Kidney (tissue), 14 donors: ENCODE results near the gene MAP2K3. TPM values are rescaled to one million over a fixed set of nuclear protein-coding genes. Genes with fewer than 3 reads are reported as not detected.

ENCODE experiments used
- DNase-seq, 5 donors: peaks; one replicate each; pipeline ENCODE4 v3.0.0-alpha.2; 2013 to 2020
- FAIRE-seq: peaks from 2 replicates; lab custom pipeline; 2012; peaks lifted over from hg19 to GRCh38; lab: Jason Lieb, UNC
- H3K27ac ChIP-seq, 2 donors: one replicate each; pipeline ENCODE4 v1.7.0; 2013; ENCODE audit warnings: low read depth in 2 of 2, low read length in 2 of 2, inconsistent platforms in 1 of 2
- H3K27me3 ChIP-seq: one replicate; pipeline ENCODE4 v1.7.1; 2013; ENCODE audit warnings: low read length, inconsistent platforms; ENCODE audit not compliant: control insufficient read depth, insufficient read depth
- H3K36me3 ChIP-seq, 3 donors: one replicate each; pipeline versions ENCODE4 v1.7.0 to v1.7.1; 2013; ENCODE audit warnings: low read length in 3 of 3, control low read depth in 1 of 3, inconsistent platforms in 1 of 3; ENCODE audit not compliant: insufficient read depth in 3 of 3, control insufficient read depth in 2 of 3
- H3K4me1 ChIP-seq, 3 donors: one replicate each; pipeline versions ENCODE4 v1.7.0 to v1.7.1; 2013; ENCODE audit warnings: low read length in 3 of 3, inconsistent platforms in 1 of 3, low read depth in 1 of 3; ENCODE audit not compliant: control insufficient read depth in 2 of 3, insufficient read depth in 2 of 3
- H3K4me3 ChIP-seq, 3 donors: one replicate each; pipeline versions ENCODE4 v1.7.0 to v1.8.1; 2013; ENCODE audit warnings: low read length in 3 of 3, control low read depth in 1 of 3, inconsistent platforms in 1 of 3
- H3K9ac ChIP-seq, 3 donors: one replicate each; pipeline versions ENCODE4 v1.7.0 to v1.7.1; 2013; ENCODE audit warnings: low read length in 3 of 3, control low read depth in 1 of 3, inconsistent platforms in 1 of 3
- H3K9me3 ChIP-seq, 3 donors: one replicate each; pipeline versions ENCODE4 v1.7.0 to v1.7.1; 2013; ENCODE audit warnings: low read length in 3 of 3, control low read depth in 1 of 3, inconsistent platforms in 1 of 3; ENCODE audit not compliant: control insufficient read depth in 2 of 3, insufficient read depth in 1 of 3
- intact Hi-C: fragments of 100-400 bp; cut with DNase I; formaldehyde crosslinking; loops from one replicate; pipeline ENCODE4 v1.11.1; 2022
- polyA plus RNA-seq: library from polyadenylated mRNA; stranded (reverse); fragments of 350-450 nt; fragmentation: Illumina TruSeq; extraction: RNeasy Lipid Tissue Mini Kit (QIAGEN cat#74804); gene quantifications from one replicate; pipeline ENCODE4 v1.2.3, GENCODE V29; 2014; ENCODE audit warnings: low read depth, low replicate concordance; ENCODE audit not compliant: insufficient read depth
- total RNA-seq: library from RNA; stranded (reverse); fragmentation: NEBNext Ultra II Directional; extraction: Animal tissue kit (Norgen Biotek cat#: 25700); gene quantifications from one replicate; pipeline ENCODE4 v1.2.1, GENCODE V29; 2021
- TF ChIP-seq, protein P1 (sequence below): IDR thresholded peaks from 3 replicates; pipeline ENCODE4 v1.5.1; 2012; ENCODE audit warnings: mild to moderate bottlenecking, moderate library complexity, borderline replicate concordance; ENCODE audit not compliant: insufficient read depth; ENCODE audit errors: extremely low read depth
- donor health status: control.
- donor health status: control.
- donor health status: control.
- donor health status: control.
- donor health status: control.
- donor health status: DM: yes; HTN: yes; CAD: no.
- donor health status: Normal renal cell carcinoma (clear cell type).

MAP2K3 gene
- total and polyA plus RNA-seq, 2 donors from 2014 or later: 40.1 to 44.0 TPM

DNA sequence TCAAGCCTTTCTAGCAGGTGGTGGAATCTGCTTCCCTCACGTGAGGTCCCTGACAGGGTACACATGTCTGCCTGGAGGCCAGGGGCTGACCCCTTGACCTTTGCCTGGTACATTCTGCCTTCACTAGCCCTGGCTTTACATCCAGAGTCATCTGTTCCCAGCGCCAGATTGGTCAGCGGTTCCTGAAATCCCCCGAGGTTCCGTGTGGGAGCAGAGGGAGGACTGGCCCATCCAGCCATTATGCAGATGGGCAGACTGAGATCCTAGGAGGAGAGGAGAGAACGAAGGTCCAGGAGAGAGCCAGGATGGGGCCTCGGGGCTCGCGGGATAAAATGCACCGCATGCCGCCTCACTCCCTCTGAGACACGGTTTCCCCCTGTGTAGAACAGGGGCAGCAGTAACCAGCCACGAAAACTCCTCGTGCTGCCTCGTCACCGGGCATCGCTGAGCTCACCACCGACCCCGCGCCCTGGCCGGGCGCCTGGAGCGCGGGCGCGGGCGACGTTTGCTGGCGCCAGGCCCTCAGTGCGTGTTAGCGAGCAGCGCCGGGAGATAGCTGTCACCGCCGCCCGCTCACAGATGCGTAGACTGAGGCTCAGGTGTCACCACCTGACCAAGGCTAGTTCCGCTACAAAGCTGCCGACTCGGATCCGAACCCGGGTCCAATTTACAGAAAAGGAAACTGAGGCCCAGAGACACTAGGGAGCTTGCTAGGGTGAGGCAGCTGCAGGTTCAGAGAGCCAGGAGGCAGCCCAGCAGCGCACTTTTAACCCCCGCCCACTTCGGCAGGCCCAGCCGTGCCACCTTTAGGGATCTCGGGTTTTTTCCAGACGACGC, 811 bp upstream of the MAP2K3 start:
- TF ChIP-seq, protein P1, sequence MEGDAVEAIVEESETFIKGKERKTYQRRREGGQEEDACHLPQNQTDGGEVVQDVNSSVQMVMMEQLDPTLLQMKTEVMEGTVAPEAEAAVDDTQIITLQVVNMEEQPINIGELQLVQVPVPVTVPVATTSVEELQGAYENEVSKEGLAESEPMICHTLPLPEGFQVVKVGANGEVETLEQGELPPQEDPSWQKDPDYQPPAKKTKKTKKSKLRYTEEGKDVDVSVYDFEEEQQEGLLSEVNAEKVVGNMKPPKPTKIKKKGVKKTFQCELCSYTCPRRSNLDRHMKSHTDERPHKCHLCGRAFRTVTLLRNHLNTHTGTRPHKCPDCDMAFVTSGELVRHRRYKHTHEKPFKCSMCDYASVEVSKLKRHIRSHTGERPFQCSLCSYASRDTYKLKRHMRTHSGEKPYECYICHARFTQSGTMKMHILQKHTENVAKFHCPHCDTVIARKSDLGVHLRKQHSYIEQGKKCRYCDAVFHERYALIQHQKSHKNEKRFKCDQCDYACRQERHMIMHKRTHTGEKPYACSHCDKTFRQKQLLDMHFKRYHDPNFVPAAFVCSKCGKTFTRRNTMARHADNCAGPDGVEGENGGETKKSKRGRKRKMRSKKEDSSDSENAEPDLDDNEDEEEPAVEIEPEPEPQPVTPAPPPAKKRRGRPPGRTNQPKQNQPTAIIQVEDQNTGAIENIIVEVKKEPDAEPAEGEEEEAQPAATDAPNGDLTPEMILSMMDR: no peak
- no peak for FAIRE-seq
- DNase-seq: peak in 3 of 5 donors; percentile 35 to 81 (median 77)
- Histone ChIP-seq H3K9me3 (no peaks in the 10 kb centered on the region), H3K36me3 (no peaks in the 10 kb centered on the region), H3K27me3 (no peaks in the 10 kb centered on the region), H3K4me3 (peak overlapping the region; percentile 40 to 61 (median 44)), H3K27ac (no peak overlapping the region), H3K9ac (peak overlapping the region in 2 of 3 donors; percentile 2 to 59), H3K4me1 (peaks cover 8 to 27% (median 19%) of the 10 kb centered on the region in 3 donors)
- intact Hi-C loops: no loop called here

DNA sequence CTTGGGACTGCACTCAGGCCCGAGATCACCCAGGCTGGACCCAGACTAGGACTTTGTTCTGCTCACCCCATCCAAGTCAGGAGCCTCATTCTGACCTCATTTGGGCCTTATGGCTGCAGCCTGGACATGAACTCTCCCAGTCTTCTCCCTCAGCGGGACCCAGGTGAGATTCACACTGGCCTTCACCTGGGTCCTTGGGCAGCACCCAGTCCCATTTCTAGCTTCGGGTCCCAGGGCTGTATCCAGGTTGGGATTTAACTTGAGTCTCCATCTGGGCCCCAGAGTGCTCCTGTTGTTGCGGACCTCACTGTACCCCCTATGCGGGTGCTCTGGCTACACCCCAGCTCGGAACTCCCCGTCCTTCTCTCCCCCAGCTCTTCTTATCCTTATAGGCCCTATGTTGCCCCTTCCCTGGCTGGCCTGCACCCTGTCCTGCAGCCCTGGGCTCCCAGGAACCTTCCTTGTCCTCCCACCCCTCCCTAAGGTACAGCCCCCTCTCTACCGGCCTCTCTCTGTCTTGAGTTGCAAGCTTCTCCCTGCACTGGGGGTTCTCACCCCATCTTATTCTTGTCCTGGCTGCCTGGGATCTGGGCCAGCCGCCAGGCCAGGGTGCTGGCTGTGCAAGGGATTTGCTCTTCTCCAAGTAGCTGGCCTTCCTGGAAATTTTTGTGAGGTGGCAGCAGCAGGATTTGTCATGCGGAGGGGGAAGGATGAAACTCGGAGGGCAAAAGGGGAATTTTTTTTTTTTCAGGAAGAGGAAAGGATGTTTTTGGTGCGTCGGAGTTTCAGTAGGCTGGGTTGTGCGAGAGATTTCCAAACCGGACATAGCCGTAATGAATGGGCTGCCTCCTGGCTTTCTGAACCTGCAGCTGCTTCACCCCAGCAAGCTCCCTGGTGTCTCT, 904 bp downstream of the MAP2K3 start:
- Histone ChIP-seq H3K27ac (peak overlapping the region; percentile 95 to 99), H3K4me1 (peaks cover 8 to 43% (median 32%) of the 10 kb centered on the region in 3 donors), H3K9ac (peak overlapping the region; percentile 26 to 92 (median 80)), H3K36me3 (no peaks in the 10 kb centered on the region), H3K9me3 (no peaks in the 10 kb centered on the region), H3K27me3 (no peaks in the 10 kb centered on the region), H3K4me3 (peak overlapping the region; percentile 70 to 96 (median 94))
- DNase-seq (peak in 3 of 5 donors; percentile 22 to 78 (median 44)), FAIRE-seq (no peak)
- intact Hi-C loops: no loop called here
- TF ChIP-seq, protein P1: no peak

DNA sequence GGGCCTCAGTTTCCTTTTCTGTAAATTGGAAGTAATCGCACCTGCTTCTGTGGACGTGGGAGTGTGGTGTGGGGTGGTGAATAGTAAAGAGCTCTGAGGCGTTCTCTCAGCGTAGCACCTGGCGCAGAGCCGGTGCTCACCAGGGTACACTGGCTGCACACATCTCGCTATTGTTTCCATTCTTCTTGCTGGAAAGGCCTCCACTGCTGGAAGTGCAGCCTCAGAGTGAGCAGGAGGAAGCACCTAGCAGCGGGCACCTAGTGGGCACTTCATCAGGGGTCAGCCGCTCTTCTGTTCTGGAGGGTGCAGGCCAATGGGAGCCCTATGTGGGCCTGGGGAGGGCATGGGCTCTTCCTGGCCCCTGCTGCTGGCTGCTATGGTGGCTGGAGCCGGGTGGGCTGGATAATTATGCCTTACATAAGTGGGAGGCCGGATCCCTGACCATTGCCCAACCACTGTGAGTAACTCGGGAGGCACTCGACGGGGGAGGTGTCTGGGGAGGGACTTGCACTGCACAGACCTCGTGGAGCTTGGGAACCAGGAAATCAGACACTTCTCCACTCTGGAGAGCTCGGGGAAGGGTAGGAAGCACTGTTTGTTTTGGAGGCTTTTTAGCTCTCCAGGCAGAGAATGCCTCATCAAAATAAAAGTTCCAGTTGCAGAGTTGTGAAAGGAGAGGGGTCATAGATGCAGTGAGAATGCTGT, 1.7 kb downstream of the MAP2K3 start:
- FAIRE-seq (peak; percentile 62), DNase-seq (peak; percentile 90 to 97 (median 94))
- Histone ChIP-seq H3K9ac (peak overlapping the region; percentile 26 to 85 (median 80)), H3K27me3 (no peaks in the 10 kb centered on the region), H3K27ac (peak overlapping the region; percentile 95 to 99), H3K36me3 (no peaks in the 10 kb centered on the region), H3K9me3 (no peaks in the 10 kb centered on the region), H3K4me1 (peaks cover 8 to 43% (median 32%) of the 10 kb centered on the region in 3 donors), H3K4me3 (peak overlapping the region; percentile 70 to 96 (median 94))
- TF ChIP-seq, protein P1: no peak
- intact Hi-C loops: no loop called here
